GM12878 (cell line): ENCODE results near the gene TRIM9. TPM values are rescaled to one million over a fixed set of nuclear protein-coding genes. Genes with fewer than 3 reads are reported as not detected.

Experiments used
- ATAC-seq: fragments of 200-7000 bp; cut with Tn5 transposase; 3 replicates; pipeline ENCODE4 v1.9.1; 2020; ENCODE audit warnings: mild to moderate bottlenecking, moderate library complexity
- BruUV-seq: library from RNA; stranded (reverse); fragments of 400-500 nt; replicated peaks from 2 replicates; lab custom pipeline; 2021; lab: Mats Ljungman, UMichigan
- CTCF ChIA-PET: fragments of 300-600 bp; sonication (Branson Sonifier 250); formaldehyde crosslinking; extraction: SDS; loops from one replicate; lab custom pipeline; 2021; ENCODE audit warnings: inconsistent platforms; lab: Yijun Ruan, JAX
- POLR2A ChIA-PET: fragments of 350-600 bp; formaldehyde crosslinking; extraction: SDS; loops from one replicate; lab custom pipeline; 2021; ENCODE audit warnings: inconsistent platforms; lab: Charles Lee
- RAD21 ChIA-PET: fragments of 300-600 bp; sonication (Branson Sonifier 250); formaldehyde crosslinking; loops from one replicate; lab custom pipeline; 2023; ENCODE audit warnings: antibody characterized with exemption; ENCODE audit not compliant: unreplicated experiment; lab: Charles Lee
- SMC1A ChIA-PET: fragments of 300-600 bp; sonication (Branson Sonifier 250); formaldehyde crosslinking; loops from one replicate; lab custom pipeline; 2023; ENCODE audit not compliant: unreplicated experiment, uncharacterized antibody; lab: Charles Lee
- DNase-seq: peaks from one replicate; pipeline ENCODE4 v3.0.0-alpha.2; 2011; ENCODE audit warnings: low read depth, low spot score
- FAIRE-seq: peaks from 3 replicates; lab custom pipeline; 2011; peaks lifted over from hg19 to GRCh38; lab: Jason Lieb, UNC
- H2AFZ ChIP-seq: 2 replicates; pipeline ENCODE4 v1.6.0; 2011; ENCODE audit warnings: low read depth, low read length, control low read depth; ENCODE audit not compliant: control insufficient read depth
- H3K27ac ChIP-seq: 2 replicates; pipeline ENCODE4 v1.5.1; 2011; ENCODE audit warnings: control low read depth; ENCODE audit not compliant: control insufficient read depth, insufficient read depth
- H3K27me3 ChIP-seq, 2 experiments: replicated peaks in 1 of 2; 2 replicates each; pipeline versions ENCODE4 v1.6.0 to v1.6.1; 2011; ENCODE audit warnings: low read length in 1 of 2; ENCODE audit not compliant: control insufficient read depth in 2 of 2, insufficient read depth in 2 of 2
- H3K36me3 ChIP-seq, 2 experiments: 2 replicates each; pipeline ENCODE4 v1.5.1; 2011; ENCODE audit warnings: low read length in 1 of 2; ENCODE audit not compliant: control insufficient read depth in 2 of 2, insufficient read depth in 2 of 2
- H3K4me1 ChIP-seq: 2 replicates; pipeline ENCODE4 v1.6.1; 2011; ENCODE audit warnings: mild to moderate bottlenecking, low read length, moderate library complexity, mixed read lengths; ENCODE audit not compliant: control insufficient read depth, insufficient read depth
- H3K4me2 ChIP-seq: 2 replicates; pipeline ENCODE4 v1.6.0; 2011; ENCODE audit warnings: control low read depth; ENCODE audit not compliant: control insufficient read depth, insufficient read depth
- H3K4me3 ChIP-seq: fragments of 200-600 bp; sonication (generic); 2 replicates; pipeline ENCODE4 v1.5.1; 2016
- H3K79me2 ChIP-seq: 2 replicates; pipeline ENCODE4 v1.6.0; 2011; ENCODE audit warnings: low read length; ENCODE audit not compliant: control insufficient read depth, insufficient read depth
- H3K9ac ChIP-seq: 2 replicates; pipeline ENCODE4 v1.8.0; 2011; ENCODE audit warnings: low read length, control low read depth, mixed read lengths; ENCODE audit not compliant: control insufficient read depth, insufficient read depth
- H3K9me3 ChIP-seq: replicated peaks from 3 replicates; pipeline ENCODE4 v1.5.1; 2011; ENCODE audit warnings: mild to moderate bottlenecking, low read length; ENCODE audit not compliant: control insufficient read depth, insufficient read depth
- H4K20me1 ChIP-seq: 2 replicates; pipeline ENCODE4 v1.6.0; 2011; ENCODE audit not compliant: control insufficient read depth, insufficient read depth
- CBX3 ChIP-seq: fragments of 200-600 bp; sonication (generic); IDR thresholded peaks from 2 replicates; pipeline ENCODE4 v1.6.1; 2016; ENCODE audit warnings: low read depth, borderline replicate concordance
- CUX1 ChIP-seq: IDR thresholded peaks from 2 replicates; pipeline ENCODE4 v1.6.1; 2012; ENCODE audit warnings: improper control_type of control experiment, low read depth, low read length; ENCODE audit not compliant: insufficient replicate concordance
- HDAC6 ChIP-seq: fragments of 200-600 bp; sonication (generic); IDR thresholded peaks from one replicate; pipeline ENCODE4 v1.8.0; 2017; ENCODE audit warnings: antibody characterized with exemption; ENCODE audit not compliant: unreplicated experiment
- LARP7 ChIP-seq: fragments of 450-650 bp; IDR thresholded peaks from 2 replicates; pipeline ENCODE4 v1.6.1; 2017; ENCODE audit warnings: mild to moderate bottlenecking
- NBN ChIP-seq: fragments of 450-650 bp; IDR thresholded peaks from 2 replicates; pipeline ENCODE4 v1.6.1; 2016
- POU2F2 ChIP-seq: IDR thresholded peaks from 3 replicates; pipeline ENCODE4 v1.6.1; 2011; ENCODE audit warnings: low read depth, mild to moderate bottlenecking, low read length, borderline replicate concordance
- RFX5 ChIP-seq: IDR thresholded peaks from 2 replicates; pipeline ENCODE4 v1.6.1; 2011; ENCODE audit warnings: low read depth, low read length, improper control_type of control experiment
- SMAD5 ChIP-seq: IDR thresholded peaks from 2 replicates; pipeline ENCODE4 v1.6.1; 2016; ENCODE audit warnings: antibody characterized with exemption, low read depth
- ZNF274 ChIP-seq: IDR thresholded peaks from one replicate; pipeline ENCODE4 v1.8.0; 2011; ENCODE audit not compliant: insufficient read length, insufficient read depth
- WGBS: methylation state at CpG from one replicate; pipeline ENCODE4 v1.1.6; 2016; ENCODE audit warnings: low lambda C conversion rate; ENCODE audit not compliant: insufficient replicate concordance, insufficient coverage; ENCODE audit errors: missing lambda C conversion rate; 5-methylcytosine and 5-hydroxymethylcytosine counted together
- in situ Hi-C: fragments of 300-500 bp; cut with MboI; formaldehyde crosslinking; loops from 9 replicates; pipeline ENCODE4 v1.14.3; 2018; ENCODE audit warnings: mixed read lengths
- intact Hi-C: fragments of 100-400 bp; cut with micrococcal nuclease; formaldehyde crosslinking; loops from one replicate; pipeline ENCODE4 v1.14.2; 2022; ENCODE audit not compliant: unreplicated experiment
- polyA plus RNA-seq, 11 experiments: library from polyadenylated mRNA; depleted of rRNA in 4 of 11; unstranded in 6 of 11; stranded (reverse) in 5 of 11; fragments of >200 nt; fragmentation: Nextera tagmentation in 4 of 11; fragmentation: Illumina TruSeq in 1 of 11; extraction: Ambion mirVana in 4 of 11; extraction: Trizol in 1 of 11; gene quantifications; 1 replicate in 1 of 11; 2 replicates in 10 of 11; pipeline versions ENCODE4 v1.2.1 to v1.2.3, GENCODE V29; 2011 to 2016; ENCODE audit warnings: inconsistent platforms in 2 of 11, missing spikeins in 2 of 11, low read depth in 1 of 11
- total RNA-seq, 4 experiments: library from RNA; depleted of rRNA in 3 of 4; stranded (reverse); fragments of >200 nt in 3 of 4; fragmentation: Illumina TruSeq in 1 of 4; extraction: Trizol in 1 of 4; gene quantifications; 2 replicates each; pipeline versions ENCODE4 v1.2.1 to v1.2.3, GENCODE V29; 2013 to 2021
- TF ChIP-seq, protein P1 (sequence below): fragments of 450-650 bp; IDR thresholded peaks from 2 replicates; pipeline ENCODE4 v1.6.1; 2016; ENCODE audit warnings: mild to moderate bottlenecking
- TF ChIP-seq, protein P2 (sequence below): IDR thresholded peaks from 2 replicates; pipeline ENCODE4 v1.6.1; 2012; ENCODE audit warnings: low read depth, low read length, improper control_type of control experiment

Gene TRIM9
- total and polyA plus RNA-seq, 10 of the 15 experiments (the other 5 are each of a cell fraction or from before 2014, with no cell fraction given), result 0.04 to 0.18 (median 0.11) TPM; not detected in 2

- TF ChIP-seq LARP7 (no peak), ZNF274 (no peak)
Observed at GRCh38 chr14:51121096-51121495, 26.2 kb upstream of the TRIM9 start (continued).

DNA sequence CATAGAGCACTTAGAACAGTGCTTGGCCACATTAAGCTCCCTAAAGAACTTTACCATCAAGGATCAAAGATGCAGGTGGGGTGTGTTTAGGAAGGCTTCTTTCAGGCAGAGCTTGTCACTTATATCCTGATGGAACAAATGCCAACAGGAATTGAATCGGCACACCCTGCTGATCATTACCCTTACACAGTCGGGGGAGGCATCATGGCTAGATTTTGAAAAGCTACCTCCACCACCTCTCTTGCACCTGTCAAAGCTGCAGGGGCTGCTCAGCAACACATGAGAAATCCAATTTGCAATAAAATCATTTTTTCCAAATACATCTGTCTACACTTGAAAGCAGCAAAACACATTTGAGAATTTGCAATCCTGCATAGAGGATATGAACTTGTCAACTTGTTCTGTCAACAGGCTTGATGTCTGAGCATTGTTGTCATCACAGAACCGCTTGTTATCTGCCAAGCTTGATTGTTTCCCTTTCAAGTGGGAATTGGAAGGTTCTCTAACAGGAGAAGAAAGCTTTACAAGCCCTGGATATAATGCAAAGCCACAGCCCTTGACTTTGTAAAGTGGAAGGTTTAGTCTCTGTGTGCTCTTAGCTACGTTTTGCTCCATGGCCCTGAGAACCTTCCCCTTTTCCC lies 24.6 kb upstream of the TRIM9 start:
- H3K9me3 ChIP-seq, result no peaks in the 10 kb centered on the region
- CTCF ChIA-PET, result interaction anchor here (0.6 kb wide), 1 partner anchor 9 kb away, joined by 3 read pairs; no protein-coding TSS in a partner anchor
- POLR2A ChIA-PET, result no interaction called here
- H2AFZ ChIP-seq, result no peak overlapping the region
- TF ChIP-seq CUX1 (no peak), HDAC6 (no peak), RFX5 (no peak), NBN (no peak), SMAD5 (no peak), POU2F2 (no peak), CBX3 (no peak)
- TF ChIP-seq, protein P1, sequence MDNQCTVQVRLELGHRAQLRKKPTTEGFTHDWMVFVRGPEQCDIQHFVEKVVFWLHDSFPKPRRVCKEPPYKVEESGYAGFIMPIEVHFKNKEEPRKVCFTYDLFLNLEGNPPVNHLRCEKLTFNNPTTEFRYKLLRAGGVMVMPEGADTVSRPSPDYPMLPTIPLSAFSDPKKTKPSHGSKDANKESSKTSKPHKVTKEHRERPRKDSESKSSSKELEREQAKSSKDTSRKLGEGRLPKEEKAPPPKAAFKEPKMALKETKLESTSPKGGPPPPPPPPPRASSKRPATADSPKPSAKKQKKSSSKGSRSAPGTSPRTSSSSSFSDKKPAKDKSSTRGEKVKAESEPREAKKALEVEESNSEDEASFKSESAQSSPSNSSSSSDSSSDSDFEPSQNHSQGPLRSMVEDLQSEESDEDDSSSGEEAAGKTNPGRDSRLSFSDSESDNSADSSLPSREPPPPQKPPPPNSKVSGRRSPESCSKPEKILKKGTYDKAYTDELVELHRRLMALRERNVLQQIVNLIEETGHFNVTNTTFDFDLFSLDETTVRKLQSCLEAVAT, result no peak
- TF ChIP-seq, protein P2, sequence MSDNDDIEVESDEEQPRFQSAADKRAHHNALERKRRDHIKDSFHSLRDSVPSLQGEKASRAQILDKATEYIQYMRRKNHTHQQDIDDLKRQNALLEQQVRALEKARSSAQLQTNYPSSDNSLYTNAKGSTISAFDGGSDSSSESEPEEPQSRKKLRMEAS, result no peak
- H3K79me2 ChIP-seq, result no peaks in the 10 kb centered on the region
- RAD21 ChIA-PET, result no interaction called here
- no peak overlapping the region for H3K27ac ChIP-seq
- no peaks in the 10 kb centered on the region for H3K36me3 ChIP-seq
- no peaks in the 10 kb centered on the region; a peak in 1 of 4 replicates for H3K27me3 ChIP-seq
- ATAC-seq, result no peak
- H3K9ac ChIP-seq, result no peak overlapping the region
- no peaks in the 10 kb centered on the region for H3K4me1 ChIP-seq
- SMC1A ChIA-PET, result interaction anchor here (1.2 kb wide), 1 partner anchor 657 kb away, joined by 3 read pairs; no protein-coding TSS in a partner anchor
- no peak overlapping the region for H3K4me2 ChIP-seq
- no peak for FAIRE-seq
- H4K20me1 ChIP-seq, result no peaks in the 10 kb centered on the region
- intact Hi-C loops, result no loop called here
- DNase-seq, result no peak
- in situ Hi-C loops, result no loop called here
- 28% methylated on average over 4 of the region's 4 CpGs for WGBS
- H3K4me3 ChIP-seq, result no peak overlapping the region
- no TSS peak for BruUV-seq
